SK-N-SH (cell line): ENCODE measurements around the gene CRB1.

Experiments
- EZH2phosphoT487 ChIP-seq: fragments of 200-600 bp; sonication (generic); IDR thresholded peaks from 2 replicates; pipeline ENCODE4 v1.6.1; 2017; ENCODE audit warnings: low read depth, mixed run types, mild to moderate bottlenecking, antibody characterized with exemption, moderate library complexity, borderline replicate concordance
- TCF12 ChIP-seq: IDR thresholded peaks from 2 replicates; pipeline ENCODE4 v1.4.0; 2012
- ZBTB33 ChIP-seq: IDR thresholded peaks from 2 replicates; pipeline ENCODE4 v1.4.0; 2012; ENCODE audit warnings: low read depth, borderline replicate concordance
- TF ChIP-seq, protein P1 (sequence below): fragments of 200-600 bp; sonication (generic); IDR thresholded peaks from 2 replicates; pipeline ENCODE4 v1.6.1; 2017; ENCODE audit warnings: antibody characterized with exemption, mild to moderate bottlenecking, moderate library complexity

DNA sequence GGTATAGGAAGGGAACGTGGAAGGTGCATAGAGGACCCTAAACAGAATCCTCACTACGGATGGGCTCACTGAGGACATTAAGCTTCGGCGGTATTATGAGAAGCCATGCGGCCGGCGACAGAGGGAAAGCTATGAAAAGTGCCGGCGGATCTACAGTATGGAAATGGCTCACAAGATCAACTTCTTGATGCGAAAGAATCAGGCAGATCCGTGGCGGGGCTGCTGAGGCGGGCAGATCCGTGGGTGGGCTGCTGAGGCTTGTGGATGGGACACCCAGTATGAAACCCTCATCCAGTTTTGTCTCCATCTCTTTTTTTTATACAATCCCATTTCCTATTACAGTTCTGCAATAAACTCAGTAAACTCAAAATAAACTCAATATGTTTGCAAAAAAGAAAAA is 95.8 kb downstream of the CRB1 start:
- TF ChIP-seq, protein P1, sequence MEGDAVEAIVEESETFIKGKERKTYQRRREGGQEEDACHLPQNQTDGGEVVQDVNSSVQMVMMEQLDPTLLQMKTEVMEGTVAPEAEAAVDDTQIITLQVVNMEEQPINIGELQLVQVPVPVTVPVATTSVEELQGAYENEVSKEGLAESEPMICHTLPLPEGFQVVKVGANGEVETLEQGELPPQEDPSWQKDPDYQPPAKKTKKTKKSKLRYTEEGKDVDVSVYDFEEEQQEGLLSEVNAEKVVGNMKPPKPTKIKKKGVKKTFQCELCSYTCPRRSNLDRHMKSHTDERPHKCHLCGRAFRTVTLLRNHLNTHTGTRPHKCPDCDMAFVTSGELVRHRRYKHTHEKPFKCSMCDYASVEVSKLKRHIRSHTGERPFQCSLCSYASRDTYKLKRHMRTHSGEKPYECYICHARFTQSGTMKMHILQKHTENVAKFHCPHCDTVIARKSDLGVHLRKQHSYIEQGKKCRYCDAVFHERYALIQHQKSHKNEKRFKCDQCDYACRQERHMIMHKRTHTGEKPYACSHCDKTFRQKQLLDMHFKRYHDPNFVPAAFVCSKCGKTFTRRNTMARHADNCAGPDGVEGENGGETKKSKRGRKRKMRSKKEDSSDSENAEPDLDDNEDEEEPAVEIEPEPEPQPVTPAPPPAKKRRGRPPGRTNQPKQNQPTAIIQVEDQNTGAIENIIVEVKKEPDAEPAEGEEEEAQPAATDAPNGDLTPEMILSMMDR: no peak
- no peak for TF ChIP-seq EZH2phosphoT487
- no peak for TF ChIP-seq TCF12
- no peak for TF ChIP-seq ZBTB33
